GM18505 (cell line): Measurements from ENCODE around the gene ADGRG6.
"Not testable (repeated sequence)": the region's sequence is repeated elsewhere in the genome, so short reads cannot be mapped to it uniquely, and the experiment has no call there.

Source experiments
- ATAC-seq: cut with Tn5 transposase; IDR thresholded peaks from one replicate; pipeline ENCODE4 v1.9.1; 2021; ENCODE audit not compliant: unreplicated experiment
- POLR2A ChIP-seq: IDR thresholded peaks from 4 replicates; pipeline ENCODE4 v1.6.1; 2011; ENCODE audit warnings: borderline replicate concordance; ENCODE audit not compliant: insufficient read depth, insufficient read length; ENCODE audit errors: extremely low read depth

ADGRG6 gene

DNA sequence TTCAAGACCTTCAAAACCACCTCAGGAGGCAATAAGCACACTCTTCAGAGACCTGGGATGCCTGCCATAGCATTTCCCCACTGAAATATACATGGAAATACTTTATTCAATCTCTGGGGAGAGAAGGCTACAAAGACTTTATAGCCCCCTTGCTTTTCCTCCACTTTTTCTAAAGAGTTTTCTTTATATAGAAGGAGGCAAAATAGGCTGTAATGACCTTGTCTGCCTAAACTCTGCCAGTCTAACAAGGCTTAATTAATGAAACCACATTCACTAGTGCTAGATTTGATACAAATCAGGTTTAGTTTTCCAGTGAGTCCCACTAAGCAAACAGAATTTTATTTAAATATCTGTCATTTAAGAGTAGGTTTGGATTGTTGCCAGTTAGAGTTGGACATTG, 114.9 kb downstream of the ADGRG6 start:
- TF ChIP-seq POLR2A = no peak
- no peak for ATAC-seq

DNA sequence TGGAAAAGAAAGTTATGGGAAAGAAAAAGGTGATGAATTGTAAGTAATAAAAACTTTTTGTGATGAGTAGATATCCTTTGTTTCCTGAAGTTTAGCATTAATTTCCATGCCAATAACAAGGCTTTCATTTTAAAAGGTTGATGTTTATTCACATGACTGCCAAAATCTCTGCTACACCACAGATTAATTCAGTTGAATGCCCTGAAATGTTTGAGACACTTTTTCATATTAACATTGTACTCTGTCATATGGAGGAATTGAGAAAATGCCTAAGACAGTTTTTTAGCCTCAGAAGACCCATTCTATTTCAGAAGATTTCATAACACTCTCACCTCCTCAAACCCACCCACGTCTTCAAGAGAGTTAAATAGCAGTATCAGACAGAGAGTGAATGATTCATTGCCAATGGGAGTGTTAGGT, 115.5 kb downstream of the ADGRG6 start:
- no peak for TF ChIP-seq POLR2A
- no peak for ATAC-seq

- no peak for ATAC-seq
- TF ChIP-seq POLR2A = no peak
Measured at GRCh38 chr6:142419071-142419470, 117.3 kb downstream of the ADGRG6 start.

- no peak for TF ChIP-seq POLR2A
- no peak for ATAC-seq
Measured at GRCh38 chr6:142420802-142421201, 119.0 kb downstream of the ADGRG6 start.

GRCh38 chr6:142421285-142422117, 119.7 kb downstream of the ADGRG6 start:
- TF ChIP-seq POLR2A = no peak
- no peak for ATAC-seq

DNA sequence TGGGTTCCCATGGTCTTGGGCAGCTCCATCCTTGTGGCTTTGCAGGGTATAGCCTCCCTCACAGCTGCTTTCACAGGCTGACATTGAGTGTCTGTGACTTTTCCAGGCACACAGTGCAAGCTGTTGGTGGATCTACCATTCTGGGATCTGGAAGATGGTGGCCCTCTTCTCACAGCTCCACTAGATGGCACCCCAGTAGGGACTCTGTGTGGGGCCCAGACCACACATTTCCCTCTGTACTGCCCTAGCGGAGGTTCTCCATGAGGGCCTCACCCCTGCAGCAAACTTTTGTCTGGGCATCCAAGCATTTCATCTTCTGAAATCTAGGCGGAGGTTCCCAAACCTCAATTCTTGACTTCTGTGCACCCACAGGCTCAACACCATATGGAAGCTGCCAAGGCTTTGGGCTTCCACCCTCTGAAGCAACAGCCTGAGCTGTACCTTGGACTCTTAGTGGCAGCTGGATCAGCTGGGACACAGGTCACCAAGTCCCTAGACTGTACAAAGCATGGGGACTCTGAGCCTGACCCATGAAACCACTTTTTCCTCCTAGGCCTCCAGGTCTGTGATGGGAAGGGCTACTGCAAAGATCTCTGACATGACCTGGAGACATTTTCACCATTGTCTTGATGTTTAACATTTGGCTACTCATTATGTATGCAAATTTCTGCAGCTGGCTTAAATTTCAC, 124.8 kb downstream of the ADGRG6 start:
- ATAC-seq = not testable (repeated sequence)

DNA sequence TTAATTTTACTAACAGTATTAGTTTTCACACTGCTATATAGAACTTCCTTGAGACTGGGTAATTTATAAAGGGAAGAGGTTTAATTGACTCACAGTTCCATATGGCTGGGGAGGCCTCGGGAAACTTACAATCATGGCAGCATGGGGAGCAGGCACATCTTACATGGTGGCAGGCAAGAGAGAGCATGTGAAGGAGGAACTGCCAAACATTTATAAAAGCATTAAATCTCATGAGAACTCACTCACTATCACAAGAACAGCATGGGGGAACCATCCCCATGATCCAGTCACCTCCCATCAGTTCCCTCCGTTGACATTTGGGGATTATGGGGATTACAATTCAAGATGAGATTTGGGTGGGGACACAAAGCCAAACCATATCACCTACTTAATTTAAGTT, 126.7 kb downstream of the ADGRG6 start:
- not testable (repeated sequence) for ATAC-seq

- TF ChIP-seq POLR2A = no peak
Measured at GRCh38 chr6:142429195-142429594, 127.4 kb downstream of the ADGRG6 start.

DNA sequence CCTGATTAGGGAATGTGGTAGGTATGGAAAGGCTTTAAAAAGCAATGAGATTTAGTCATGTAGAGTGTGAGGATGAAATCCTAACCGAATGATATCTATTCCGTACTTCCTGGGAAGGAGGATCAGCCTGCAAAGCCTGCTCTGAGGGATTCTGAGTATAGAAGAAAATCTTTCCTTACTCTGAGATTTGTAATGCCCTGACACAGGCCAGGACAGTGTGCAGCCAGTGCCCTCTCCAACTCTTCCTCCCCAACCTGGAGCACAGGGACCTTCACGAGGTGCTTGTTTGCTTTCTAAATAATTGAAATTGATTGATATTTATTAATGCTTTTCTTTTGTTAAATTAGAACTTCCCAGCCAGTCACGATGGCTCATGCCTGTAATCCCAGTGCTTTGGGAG, 131.6 kb downstream of the ADGRG6 start:
- TF ChIP-seq POLR2A = no peak
- ATAC-seq = no peak

More at GRCh38 chr6:142429195-142429594, 127.4 kb downstream of the ADGRG6 start:
- ATAC-seq = no peak

- no peak for ATAC-seq
- no peak for TF ChIP-seq POLR2A
Measured at GRCh38 chr6:142438898-142439297, 137.1 kb downstream of the ADGRG6 start.

GRCh38 chr6:142440600-142441293, 138.9 kb downstream of the ADGRG6 start:
- no peak for ATAC-seq
- TF ChIP-seq POLR2A = no peak

DNA sequence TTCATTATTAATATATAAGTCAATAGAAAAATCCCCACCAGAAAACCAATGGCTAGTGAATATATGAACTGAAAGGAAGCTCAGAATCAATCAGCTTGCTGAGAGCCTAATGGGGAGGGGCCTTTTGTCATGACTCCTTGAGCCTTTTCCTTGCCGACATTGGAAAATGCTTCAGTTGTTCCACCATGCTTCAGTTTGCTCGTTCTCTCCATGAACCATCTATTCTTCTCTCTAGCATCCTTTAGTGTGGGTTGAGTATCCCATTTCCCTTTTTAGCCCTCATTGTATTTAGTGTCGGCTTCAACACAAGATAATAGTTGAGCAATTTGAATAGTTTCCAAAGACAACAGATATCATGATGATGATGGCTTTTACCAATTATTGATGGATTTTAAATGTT, 139.9 kb downstream of the ADGRG6 start:
- no peak for TF ChIP-seq POLR2A
- no peak for ATAC-seq

DNA sequence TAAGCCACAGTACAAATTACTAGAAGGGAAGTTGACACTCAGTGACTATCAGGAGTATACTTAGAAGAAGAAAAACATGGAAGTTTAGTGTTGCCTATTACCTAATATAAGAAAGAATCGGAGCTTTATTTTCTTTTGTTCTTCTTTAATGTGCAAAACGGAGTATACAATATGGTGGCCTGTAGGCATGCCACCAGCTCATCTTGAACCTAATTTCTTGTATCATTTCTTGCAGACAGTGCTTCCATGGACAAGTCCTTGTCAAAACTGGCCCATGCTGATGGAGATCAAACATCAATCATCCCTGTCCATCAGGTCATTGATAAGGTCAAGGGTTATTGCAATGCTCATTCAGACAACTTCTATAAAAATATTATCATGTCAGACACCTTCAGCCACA, 141.3 kb downstream of the ADGRG6 start:
- no peak for ATAC-seq
- no peak for TF ChIP-seq POLR2A

GRCh38 chr6:142443532-142443931, 141.7 kb downstream of the ADGRG6 start:
- no peak for TF ChIP-seq POLR2A
- ATAC-seq = no peak
